ENCODE results near the gene TCTN1. TPM values are rescaled to one million over a fixed set of nuclear protein-coding genes. Genes with fewer than 3 reads are reported as not detected.

Gene TCTN1
- total and polyA plus RNA-seq, 2 of the 13 experiments (the other 11 are each of a cell fraction or from before 2014, with no cell fraction given), result 13.6 to 16.0 TPM

DNA sequence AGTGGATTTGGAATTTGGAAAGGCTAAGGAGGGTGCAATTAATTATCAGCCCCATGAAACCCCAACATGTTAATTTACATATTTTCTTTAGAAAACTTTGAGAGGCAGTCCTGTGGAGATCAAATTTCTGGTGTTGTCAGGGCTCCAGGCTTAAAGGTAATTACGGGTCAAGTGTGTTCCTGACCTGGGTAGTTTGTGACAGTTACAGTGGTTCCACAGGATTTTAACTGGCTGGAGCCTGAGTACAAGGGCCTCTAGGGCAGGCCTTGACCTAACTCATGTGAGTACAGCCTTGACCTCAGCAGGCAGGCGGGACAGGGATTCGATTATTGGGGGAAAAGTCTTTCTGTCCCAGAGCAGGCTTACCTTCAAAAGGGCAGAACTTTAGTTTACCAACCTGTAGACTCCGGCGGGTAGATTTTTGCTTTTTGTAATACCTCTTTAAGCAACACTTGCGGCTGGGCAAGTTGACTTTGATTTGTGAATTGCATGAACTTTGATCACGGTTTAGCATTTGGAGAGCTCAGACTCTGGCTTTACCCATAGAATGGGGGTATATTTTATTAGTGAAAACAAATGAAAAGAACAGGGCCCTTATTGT lies 22.4 kb upstream of the TCTN1 start (continued):
- TF ChIP-seq, protein P1, sequence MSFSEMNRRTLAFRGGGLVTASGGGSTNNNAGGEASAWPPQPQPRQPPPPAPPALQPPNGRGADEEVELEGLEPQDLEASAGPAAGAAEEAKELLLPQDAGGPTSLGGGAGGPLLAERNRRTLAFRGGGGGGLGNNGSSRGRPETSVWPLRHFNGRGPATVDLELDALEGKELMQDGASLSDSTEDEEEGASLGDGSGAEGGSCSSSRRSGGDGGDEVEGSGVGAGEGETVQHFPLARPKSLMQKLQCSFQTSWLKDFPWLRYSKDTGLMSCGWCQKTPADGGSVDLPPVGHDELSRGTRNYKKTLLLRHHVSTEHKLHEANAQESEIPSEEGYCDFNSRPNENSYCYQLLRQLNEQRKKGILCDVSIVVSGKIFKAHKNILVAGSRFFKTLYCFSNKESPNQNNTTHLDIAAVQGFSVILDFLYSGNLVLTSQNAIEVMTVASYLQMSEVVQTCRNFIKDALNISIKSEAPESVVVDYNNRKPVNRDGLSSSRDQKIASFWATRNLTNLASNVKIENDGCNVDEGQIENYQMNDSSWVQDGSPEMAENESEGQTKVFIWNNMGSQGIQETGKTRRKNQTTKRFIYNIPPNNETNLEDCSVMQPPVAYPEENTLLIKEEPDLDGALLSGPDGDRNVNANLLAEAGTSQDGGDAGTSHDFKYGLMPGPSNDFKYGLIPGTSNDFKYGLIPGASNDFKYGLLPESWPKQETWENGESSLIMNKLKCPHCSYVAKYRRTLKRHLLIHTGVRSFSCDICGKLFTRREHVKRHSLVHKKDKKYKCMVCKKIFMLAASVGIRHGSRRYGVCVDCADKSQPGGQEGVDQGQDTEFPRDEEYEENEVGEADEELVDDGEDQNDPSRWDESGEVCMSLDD (CRISPR knock-in tag; IDR thresholded peaks at IDR 0.05; ENCODE audit: borderline replicate concordance), result 0 out of 2 replicates have a peak, but pooled peaks have one; percentile 33
- TF ChIP-seq, protein P2, sequence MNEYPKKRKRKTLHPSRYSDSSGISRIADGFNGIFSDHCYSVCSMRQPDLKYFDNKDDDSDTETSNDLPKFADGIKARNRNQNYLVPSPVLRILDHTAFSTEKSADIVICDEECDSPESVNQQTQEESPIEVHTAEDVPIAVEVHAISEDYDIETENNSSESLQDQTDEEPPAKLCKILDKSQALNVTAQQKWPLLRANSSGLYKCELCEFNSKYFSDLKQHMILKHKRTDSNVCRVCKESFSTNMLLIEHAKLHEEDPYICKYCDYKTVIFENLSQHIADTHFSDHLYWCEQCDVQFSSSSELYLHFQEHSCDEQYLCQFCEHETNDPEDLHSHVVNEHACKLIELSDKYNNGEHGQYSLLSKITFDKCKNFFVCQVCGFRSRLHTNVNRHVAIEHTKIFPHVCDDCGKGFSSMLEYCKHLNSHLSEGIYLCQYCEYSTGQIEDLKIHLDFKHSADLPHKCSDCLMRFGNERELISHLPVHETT (CRISPR knock-in tag; conservative IDR thresholded peaks at IDR 0.05), result no peak
- no peak for TF ChIP-seq KAT7 (CRISPR knock-in tag; IDR thresholded peaks at IDR 0.05; ENCODE audit: borderline replicate concordance)
- no peak for TF ChIP-seq TOE1 (CRISPR knock-in tag; IDR thresholded peaks at IDR 0.05)
- TF ChIP-seq CCDC6 (CRISPR knock-in tag; IDR thresholded peaks at IDR 0.05), result peak; percentile 38; the same call in 1 of the 2 replicates
- no peak for TF ChIP-seq HNRNPUL1 (IDR thresholded peaks at IDR 0.05; ENCODE audit: low read depth, low read length)
- TF ChIP-seq, protein P3, sequence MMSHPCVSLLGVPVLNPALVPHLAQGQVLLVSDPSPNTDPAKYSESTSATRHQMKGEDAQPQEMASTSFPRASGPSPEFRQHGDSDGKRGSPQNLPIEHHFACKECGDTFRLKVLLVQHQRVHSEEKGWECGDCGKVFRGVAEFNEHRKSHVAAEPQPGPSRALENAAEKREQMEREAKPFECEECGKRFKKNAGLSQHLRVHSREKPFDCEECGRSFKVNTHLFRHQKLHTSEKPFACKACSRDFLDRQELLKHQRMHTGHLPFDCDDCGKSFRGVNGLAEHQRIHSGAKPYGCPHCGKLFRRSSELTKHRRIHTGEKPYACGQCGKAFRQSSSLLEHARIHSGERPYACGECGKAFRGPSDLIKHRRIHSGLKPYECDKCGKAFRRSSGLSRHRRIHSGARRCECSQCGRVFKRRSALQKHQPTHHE (CRISPR knock-in tag; IDR thresholded peaks at IDR 0.05; ENCODE audit: borderline replicate concordance), result no peak
- TF ChIP-seq, protein P4, sequence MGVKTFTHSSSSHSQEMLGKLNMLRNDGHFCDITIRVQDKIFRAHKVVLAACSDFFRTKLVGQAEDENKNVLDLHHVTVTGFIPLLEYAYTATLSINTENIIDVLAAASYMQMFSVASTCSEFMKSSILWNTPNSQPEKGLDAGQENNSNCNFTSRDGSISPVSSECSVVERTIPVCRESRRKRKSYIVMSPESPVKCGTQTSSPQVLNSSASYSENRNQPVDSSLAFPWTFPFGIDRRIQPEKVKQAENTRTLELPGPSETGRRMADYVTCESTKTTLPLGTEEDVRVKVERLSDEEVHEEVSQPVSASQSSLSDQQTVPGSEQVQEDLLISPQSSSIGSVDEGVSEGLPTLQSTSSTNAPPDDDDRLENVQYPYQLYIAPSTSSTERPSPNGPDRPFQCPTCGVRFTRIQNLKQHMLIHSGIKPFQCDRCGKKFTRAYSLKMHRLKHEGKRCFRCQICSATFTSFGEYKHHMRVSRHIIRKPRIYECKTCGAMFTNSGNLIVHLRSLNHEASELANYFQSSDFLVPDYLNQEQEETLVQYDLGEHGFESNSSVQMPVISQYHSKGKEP (CRISPR knock-in tag; IDR thresholded peaks at IDR 0.05), result no peak
- TF ChIP-seq, protein P5, sequence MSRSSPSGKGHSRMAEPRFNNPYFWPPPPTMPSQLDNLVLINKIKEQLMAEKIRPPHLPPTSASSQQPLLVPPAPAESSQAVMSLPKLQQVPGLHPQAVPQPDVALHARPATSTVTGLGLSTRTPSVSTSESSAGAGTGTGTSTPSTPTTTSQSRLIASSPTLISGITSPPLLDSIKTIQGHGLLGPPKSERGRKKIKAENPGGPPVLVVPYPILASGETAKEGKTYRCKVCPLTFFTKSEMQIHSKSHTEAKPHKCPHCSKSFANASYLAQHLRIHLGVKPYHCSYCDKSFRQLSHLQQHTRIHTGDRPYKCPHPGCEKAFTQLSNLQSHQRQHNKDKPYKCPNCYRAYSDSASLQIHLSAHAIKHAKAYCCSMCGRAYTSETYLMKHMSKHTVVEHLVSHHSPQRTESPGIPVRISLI (CRISPR knock-in tag; IDR thresholded peaks at IDR 0.05; ENCODE audit: borderline replicate concordance), result peak; percentile 73; the same call in 1 of the 2 replicates
- no peak for TF ChIP-seq SNAI1 (CRISPR knock-in tag; IDR thresholded peaks at IDR 0.05; ENCODE audit: borderline replicate concordance)
- TF ChIP-seq ZNF816 (CRISPR knock-in tag; IDR thresholded peaks at IDR 0.05; ENCODE audit: borderline replicate concordance), result peak; percentile 46; the same call in 1 of the 2 replicates
- TF ChIP-seq, protein P6, sequence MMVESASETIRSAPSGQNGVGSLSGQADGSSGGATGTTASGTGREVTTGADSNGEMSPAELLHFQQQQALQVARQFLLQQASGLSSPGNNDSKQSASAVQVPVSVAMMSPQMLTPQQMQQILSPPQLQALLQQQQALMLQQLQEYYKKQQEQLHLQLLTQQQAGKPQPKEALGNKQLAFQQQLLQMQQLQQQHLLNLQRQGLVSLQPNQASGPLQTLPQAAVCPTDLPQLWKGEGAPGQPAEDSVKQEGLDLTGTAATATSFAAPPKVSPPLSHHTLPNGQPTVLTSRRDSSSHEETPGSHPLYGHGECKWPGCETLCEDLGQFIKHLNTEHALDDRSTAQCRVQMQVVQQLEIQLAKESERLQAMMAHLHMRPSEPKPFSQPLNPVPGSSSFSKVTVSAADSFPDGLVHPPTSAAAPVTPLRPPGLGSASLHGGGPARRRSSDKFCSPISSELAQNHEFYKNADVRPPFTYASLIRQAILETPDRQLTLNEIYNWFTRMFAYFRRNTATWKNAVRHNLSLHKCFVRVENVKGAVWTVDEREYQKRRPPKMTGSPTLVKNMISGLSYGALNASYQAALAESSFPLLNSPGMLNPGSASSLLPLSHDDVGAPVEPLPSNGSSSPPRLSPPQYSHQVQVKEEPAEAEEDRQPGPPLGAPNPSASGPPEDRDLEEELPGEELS (CRISPR knock-in tag; IDR thresholded peaks at IDR 0.05), result peak; percentile 86
- no peak for TF ChIP-seq ZNF354B (CRISPR knock-in tag; IDR thresholded peaks at IDR 0.05)
- TF ChIP-seq RFX1 (IDR thresholded peaks at IDR 0.05), result no peak
- peak; percentile 73 for TF ChIP-seq FOXO1 (CRISPR knock-in tag; IDR thresholded peaks at IDR 0.05)
- no peak for TF ChIP-seq U2AF2 (IDR thresholded peaks at IDR 0.05; ENCODE audit: low read depth, low read length)
- TF ChIP-seq RXRB (CRISPR knock-in tag; IDR thresholded peaks at IDR 0.05; ENCODE audit: borderline replicate concordance), result peak; percentile 99
- peak; percentile 86 for TF ChIP-seq SIX1 (CRISPR knock-in tag; IDR thresholded peaks at IDR 0.05; ENCODE audit: borderline replicate concordance)
- no peak for TF ChIP-seq KDM3A (CRISPR knock-in tag; IDR thresholded peaks at IDR 0.05; ENCODE audit: low read depth)
- no peak for TF ChIP-seq PLRG1 (conservative IDR thresholded peaks at IDR 0.05)
